Endometrium (tissue), 2 donors: ENCODE results near the gene P3R3URF.

ENCODE experiments used
- FAIRE-seq: peaks from 2 replicates; lab custom pipeline; 2012; peaks lifted over from hg19 to GRCh38; lab: Jason Lieb, UNC
- donor health status: control.
- donor health status: control.

The P3R3URF gene

GRCh38 chr1:46131712-46132528 is 44.4 kb downstream of the P3R3URF start:
- FAIRE-seq: no peak

- no peak for FAIRE-seq
Measured at GRCh38 chr1:46131093-46131492, 45.2 kb downstream of the P3R3URF start.

GRCh38 chr1:46130606-46131005 is 45.7 kb downstream of the P3R3URF start:
- FAIRE-seq: no peak

- no peak for FAIRE-seq
Measured at GRCh38 chr1:46130121-46130520, 46.2 kb downstream of the P3R3URF start.

GRCh38 chr1:46128344-46128743 is 47.9 kb downstream of the P3R3URF start:
- no peak for FAIRE-seq
